HFF-Myc (cell line): Measurements from ENCODE around the gene ZNF436.

Experiments
- DNase-seq: peaks from one replicate; pipeline ENCODE4 v3.0.0-alpha.2; 2011; ENCODE audit warnings: low read depth; ENCODE audit errors: extremely low read depth
- H3K4me3 ChIP-seq: replicated peaks from 2 replicates; pipeline ENCODE4 v1.5.1; 2011; ENCODE audit warnings: low read depth, mild to moderate bottlenecking, control low read depth, low read length
- TF ChIP-seq, protein P1 (sequence below): IDR thresholded peaks from 2 replicates; pipeline ENCODE4 v1.5.1; 2012; ENCODE audit warnings: mild to moderate bottlenecking, low read depth, low read length, control low read depth; ENCODE audit errors: missing control alignments

The ZNF436 gene

DNA sequence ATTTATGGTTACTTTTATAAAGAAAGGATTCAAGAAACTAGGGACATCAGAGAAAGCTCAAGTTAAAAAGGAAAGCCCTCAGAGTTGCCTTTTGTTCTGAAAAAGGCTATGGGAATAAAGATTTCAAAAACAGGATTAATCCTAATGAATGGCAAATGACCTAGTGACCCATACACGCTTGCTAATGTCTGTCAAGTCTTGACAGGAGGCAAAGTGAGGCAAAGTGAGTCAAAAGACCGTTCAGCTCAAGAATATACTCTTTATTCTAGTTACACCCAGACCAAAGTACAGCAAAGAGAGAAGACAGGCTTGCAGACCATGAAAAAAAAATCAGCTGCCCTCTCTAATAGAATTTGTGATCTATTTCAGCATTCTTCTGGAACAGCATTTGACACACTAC, 3.5 kb downstream of the ZNF436 start:
- DNase-seq = no peak
- H3K4me3 ChIP-seq = no peak overlapping the region
- TF ChIP-seq, protein P1, sequence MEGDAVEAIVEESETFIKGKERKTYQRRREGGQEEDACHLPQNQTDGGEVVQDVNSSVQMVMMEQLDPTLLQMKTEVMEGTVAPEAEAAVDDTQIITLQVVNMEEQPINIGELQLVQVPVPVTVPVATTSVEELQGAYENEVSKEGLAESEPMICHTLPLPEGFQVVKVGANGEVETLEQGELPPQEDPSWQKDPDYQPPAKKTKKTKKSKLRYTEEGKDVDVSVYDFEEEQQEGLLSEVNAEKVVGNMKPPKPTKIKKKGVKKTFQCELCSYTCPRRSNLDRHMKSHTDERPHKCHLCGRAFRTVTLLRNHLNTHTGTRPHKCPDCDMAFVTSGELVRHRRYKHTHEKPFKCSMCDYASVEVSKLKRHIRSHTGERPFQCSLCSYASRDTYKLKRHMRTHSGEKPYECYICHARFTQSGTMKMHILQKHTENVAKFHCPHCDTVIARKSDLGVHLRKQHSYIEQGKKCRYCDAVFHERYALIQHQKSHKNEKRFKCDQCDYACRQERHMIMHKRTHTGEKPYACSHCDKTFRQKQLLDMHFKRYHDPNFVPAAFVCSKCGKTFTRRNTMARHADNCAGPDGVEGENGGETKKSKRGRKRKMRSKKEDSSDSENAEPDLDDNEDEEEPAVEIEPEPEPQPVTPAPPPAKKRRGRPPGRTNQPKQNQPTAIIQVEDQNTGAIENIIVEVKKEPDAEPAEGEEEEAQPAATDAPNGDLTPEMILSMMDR = no peak

DNA sequence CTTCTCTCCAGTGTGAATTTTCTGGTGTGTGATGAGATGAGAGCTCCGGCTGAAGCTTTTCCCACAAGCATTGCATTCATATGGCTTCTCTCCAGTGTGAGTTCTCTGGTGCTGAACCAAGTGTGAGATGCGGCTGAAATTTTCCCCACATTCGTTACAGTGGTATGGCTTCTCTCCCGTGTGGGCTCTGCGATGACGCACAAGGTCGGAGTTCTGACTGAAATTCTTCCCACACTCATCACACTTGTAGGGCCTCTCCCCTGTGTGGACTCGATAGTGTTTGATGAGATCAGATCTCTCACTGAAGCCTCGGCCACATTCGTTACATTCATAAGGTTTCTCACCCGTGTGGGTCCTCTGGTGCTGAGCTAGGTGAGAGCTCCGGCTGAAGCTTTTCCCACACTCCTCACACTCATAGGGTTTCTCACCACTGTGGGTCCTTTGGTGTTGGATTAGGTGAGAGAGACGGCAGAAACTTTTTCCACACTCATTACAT, 7.4 kb downstream of the ZNF436 start:
- TF ChIP-seq, protein P1 = no peak

GRCh38 chr1:23358310-23358875, 11.2 kb downstream of the ZNF436 start:
- TF ChIP-seq, protein P1 = no peak
- DNase-seq = no peak
- no peak overlapping the region for H3K4me3 ChIP-seq

More for the DNA sequence above, 7.4 kb downstream of the ZNF436 start:
- DNase-seq = no peak
- H3K4me3 ChIP-seq = no peak overlapping the region

GRCh38 chr1:23357138-23357908, 12.3 kb downstream of the ZNF436 start:
- DNase-seq = no peak
- TF ChIP-seq, protein P1 = no peak
- H3K4me3 ChIP-seq = no peak overlapping the region

GRCh38 chr1:23356471-23357137, 13.0 kb downstream of the ZNF436 start:
- H3K4me3 ChIP-seq = no peak overlapping the region
- DNase-seq = no peak
- TF ChIP-seq, protein P1 = no peak

GRCh38 chr1:23354245-23354644, 15.4 kb downstream of the ZNF436 start:
- DNase-seq = no peak
- no peak overlapping the region for H3K4me3 ChIP-seq
- TF ChIP-seq, protein P1 = peak; percentile 4
